Loucy (cell line): ENCODE results near the gene NSD1.

ENCODE experiments used
- EZH2phosphoT487 ChIP-seq: fragments of 200-600 bp; IDR thresholded peaks from 2 replicates; pipeline ENCODE4 v1.6.1; 2018; ENCODE audit warnings: antibody characterized with exemption, mild to moderate bottlenecking, moderate library complexity, borderline replicate concordance
- TF ChIP-seq, protein P1 (sequence below): fragments of 200-600 bp; sonication (generic); conservative IDR thresholded peaks from 2 replicates; pipeline ENCODE4 v1.5.1; 2014; ENCODE audit warnings: mild to moderate bottlenecking, antibody characterized with exemption, low read length

- TF ChIP-seq, protein P1, sequence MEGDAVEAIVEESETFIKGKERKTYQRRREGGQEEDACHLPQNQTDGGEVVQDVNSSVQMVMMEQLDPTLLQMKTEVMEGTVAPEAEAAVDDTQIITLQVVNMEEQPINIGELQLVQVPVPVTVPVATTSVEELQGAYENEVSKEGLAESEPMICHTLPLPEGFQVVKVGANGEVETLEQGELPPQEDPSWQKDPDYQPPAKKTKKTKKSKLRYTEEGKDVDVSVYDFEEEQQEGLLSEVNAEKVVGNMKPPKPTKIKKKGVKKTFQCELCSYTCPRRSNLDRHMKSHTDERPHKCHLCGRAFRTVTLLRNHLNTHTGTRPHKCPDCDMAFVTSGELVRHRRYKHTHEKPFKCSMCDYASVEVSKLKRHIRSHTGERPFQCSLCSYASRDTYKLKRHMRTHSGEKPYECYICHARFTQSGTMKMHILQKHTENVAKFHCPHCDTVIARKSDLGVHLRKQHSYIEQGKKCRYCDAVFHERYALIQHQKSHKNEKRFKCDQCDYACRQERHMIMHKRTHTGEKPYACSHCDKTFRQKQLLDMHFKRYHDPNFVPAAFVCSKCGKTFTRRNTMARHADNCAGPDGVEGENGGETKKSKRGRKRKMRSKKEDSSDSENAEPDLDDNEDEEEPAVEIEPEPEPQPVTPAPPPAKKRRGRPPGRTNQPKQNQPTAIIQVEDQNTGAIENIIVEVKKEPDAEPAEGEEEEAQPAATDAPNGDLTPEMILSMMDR = no peak
- TF ChIP-seq EZH2phosphoT487 = no peak
Observed at GRCh38 chr5:177306674-177307543, 173.3 kb downstream of the NSD1 start.
